ENCODE results near the gene JAK1.

DNA sequence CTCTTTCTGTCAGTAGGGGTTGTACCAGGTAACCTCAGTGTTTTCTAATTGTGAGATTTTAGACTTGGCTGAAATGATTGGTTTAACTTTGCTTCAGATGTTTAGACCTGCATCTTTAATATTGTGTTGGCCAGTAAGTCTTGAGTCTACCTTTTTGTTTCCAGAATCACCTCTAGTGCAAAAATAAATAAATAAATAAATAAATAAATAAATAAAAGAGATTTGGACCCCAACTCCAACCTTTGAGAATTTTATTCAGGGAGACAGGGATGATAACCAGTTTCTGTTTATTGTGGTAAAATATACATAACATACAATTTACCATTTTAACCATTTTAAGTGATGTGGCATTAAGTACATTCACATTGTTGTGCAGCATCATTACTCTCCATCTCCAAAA, 157.0 kb downstream of the JAK1 start:
- TF ChIP-seq EZH2phosphoT487 (IDR thresholded peaks at IDR 0.05; ENCODE audit: insufficient read depth, low read depth) (no peak), EZH2 (IDR thresholded peaks at IDR 0.05; ENCODE audit: insufficient read depth, poor library complexity, severe bottlenecking) (no peak)

Data from GM23248 (cell line).